ENCODE data around the gene ARHGAP45. TPM values are rescaled to one million over a fixed set of nuclear protein-coding genes. Genes with fewer than 3 reads are reported as not detected.

Gene ARHGAP45, protein sequence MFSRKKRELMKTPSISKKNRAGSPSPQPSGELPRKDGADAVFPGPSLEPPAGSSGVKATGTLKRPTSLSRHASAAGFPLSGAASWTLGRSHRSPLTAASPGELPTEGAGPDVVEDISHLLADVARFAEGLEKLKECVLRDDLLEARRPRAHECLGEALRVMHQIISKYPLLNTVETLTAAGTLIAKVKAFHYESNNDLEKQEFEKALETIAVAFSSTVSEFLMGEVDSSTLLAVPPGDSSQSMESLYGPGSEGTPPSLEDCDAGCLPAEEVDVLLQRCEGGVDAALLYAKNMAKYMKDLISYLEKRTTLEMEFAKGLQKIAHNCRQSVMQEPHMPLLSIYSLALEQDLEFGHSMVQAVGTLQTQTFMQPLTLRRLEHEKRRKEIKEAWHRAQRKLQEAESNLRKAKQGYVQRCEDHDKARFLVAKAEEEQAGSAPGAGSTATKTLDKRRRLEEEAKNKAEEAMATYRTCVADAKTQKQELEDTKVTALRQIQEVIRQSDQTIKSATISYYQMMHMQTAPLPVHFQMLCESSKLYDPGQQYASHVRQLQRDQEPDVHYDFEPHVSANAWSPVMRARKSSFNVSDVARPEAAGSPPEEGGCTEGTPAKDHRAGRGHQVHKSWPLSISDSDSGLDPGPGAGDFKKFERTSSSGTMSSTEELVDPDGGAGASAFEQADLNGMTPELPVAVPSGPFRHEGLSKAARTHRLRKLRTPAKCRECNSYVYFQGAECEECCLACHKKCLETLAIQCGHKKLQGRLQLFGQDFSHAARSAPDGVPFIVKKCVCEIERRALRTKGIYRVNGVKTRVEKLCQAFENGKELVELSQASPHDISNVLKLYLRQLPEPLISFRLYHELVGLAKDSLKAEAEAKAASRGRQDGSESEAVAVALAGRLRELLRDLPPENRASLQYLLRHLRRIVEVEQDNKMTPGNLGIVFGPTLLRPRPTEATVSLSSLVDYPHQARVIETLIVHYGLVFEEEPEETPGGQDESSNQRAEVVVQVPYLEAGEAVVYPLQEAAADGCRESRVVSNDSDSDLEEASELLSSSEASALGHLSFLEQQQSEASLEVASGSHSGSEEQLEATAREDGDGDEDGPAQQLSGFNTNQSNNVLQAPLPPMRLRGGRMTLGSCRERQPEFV
- 0.57 to 1.6 TPM (median 1.0 TPM) in 3 replicates for total RNA-seq
- long read RNA-seq, full-length matches to known transcripts = 3 of 4 reads
- long read RNA-seq, partial matches to known transcripts = 0 of 4 reads
- long read RNA-seq, other reads (novel, unspliced or antisense) = 1 of 4 reads

DNA sequence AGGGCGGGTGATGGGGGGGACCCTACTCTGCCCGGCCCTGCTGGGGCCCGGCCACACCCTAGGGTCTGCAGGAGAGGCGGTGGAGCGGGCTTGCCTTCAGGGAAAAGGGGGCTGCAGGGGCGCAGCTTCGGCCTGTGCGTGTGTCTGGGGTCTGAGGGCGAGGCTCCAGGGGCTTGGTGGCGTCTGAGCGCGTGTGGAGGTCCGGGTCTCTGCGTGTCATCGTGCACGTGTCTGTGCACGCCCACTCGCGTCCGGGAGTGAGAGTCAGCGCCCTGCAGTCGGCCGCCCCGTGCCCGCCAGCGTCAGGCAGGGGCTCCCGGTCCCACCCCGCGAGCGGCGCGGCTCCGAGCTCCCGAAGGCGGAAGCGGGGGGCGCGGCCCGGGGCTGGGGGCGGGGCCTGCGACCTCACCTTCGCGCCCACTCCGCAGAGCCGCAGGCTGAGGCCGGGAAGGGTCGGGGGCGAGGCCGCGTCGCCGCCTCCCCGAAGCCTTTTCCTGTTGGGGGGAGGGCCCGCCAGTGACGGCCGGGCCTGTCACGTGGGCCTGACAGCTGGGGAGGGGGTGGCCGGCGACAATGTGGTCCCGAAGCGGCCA, at the start of gene ARHGAP45:
Gene ARHGAP45 (plus strand): TSS at position 420 of the 593 bp plus-strand sequence. CDS start 239 bp downstream, outside the sequence.
- TF ChIP-seq CTCF (IDR thresholded peaks at IDR 0.05) = no peak
- Mint-ChIP-seq H3K9me3 (ENCODE audit: low read depth) (no peaks in the 10 kb centered on the region), H3K4me3 (ENCODE audit: unreplicated experiment) (peak within 1 kb of the TSS; percentile 45), H3K27ac (ENCODE audit: unreplicated experiment) (no peak within 1 kb of the TSS), H3K4me1 (ENCODE audit: low read depth) (peaks cover 6% of the 10 kb centered on the region), H3K27me3 (ENCODE audit: low read depth) (peaks cover 18% of the 10 kb centered on the region), H3K36me3 (ENCODE audit: low read depth) (no peaks in the 10 kb centered on the region)
- no peak for DNase-seq (ENCODE audit: low spot score)

DNA sequence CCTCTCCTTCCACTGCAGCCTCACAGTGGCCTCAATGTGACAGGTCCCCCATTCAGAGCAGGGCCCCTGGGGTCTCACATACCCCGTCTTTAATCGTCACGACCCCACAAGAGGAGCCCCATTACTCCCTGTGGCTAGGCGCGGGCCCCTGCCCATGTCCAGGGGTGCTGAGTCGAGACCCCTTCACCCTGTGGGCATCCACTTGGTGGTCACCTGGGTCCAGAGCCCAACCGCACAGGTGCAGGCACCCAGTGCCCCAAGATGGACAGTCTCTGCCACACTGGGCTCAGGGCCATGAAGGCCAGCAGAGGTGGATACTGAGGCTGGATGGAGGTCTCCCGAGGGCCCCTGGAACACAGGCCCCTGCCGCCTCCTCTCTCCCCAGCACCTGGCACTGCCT, 49.1 kb upstream of the ARHGAP45 start:
- no peak for DNase-seq (ENCODE audit: low spot score)
- Mint-ChIP-seq H3K27me3 (ENCODE audit: low read depth) (no peaks in the 10 kb centered on the region), H3K4me3 (ENCODE audit: unreplicated experiment) (no peak overlapping the region), H3K27ac (ENCODE audit: unreplicated experiment) (peak overlapping the region; percentile 96), H3K36me3 (ENCODE audit: low read depth) (no peaks in the 10 kb centered on the region), H3K9me3 (ENCODE audit: low read depth) (no peaks in the 10 kb centered on the region), H3K4me1 (ENCODE audit: low read depth) (peaks cover 53% of the 10 kb centered on the region)
- no peak for TF ChIP-seq CTCF (IDR thresholded peaks at IDR 0.05)

DNA sequence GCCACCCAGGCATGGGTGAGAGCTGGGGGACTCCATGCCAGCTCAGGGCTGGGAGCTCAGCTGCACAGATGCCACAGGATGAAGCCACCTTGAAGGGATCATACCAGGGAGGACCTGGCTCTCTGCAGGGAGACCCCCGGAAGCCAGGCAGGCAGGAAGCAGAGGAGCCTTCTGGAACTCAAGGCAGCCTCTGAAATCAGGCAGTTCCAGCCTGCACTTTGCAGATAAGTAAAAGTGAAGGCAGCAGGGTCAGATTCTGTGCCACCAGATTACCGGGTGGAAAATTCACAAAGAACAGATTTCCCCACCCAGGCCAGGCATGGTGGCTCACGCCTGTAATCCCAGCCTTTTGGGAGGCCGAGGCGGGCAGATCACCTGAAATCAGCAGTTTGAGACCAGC, 48.6 kb upstream of the ARHGAP45 start:
- Mint-ChIP-seq H3K27me3 (ENCODE audit: low read depth) (no peaks in the 10 kb centered on the region), H3K27ac (ENCODE audit: unreplicated experiment) (no peak overlapping the region), H3K4me3 (ENCODE audit: unreplicated experiment) (no peak overlapping the region), H3K36me3 (ENCODE audit: low read depth) (no peaks in the 10 kb centered on the region), H3K9me3 (ENCODE audit: low read depth) (no peaks in the 10 kb centered on the region), H3K4me1 (ENCODE audit: low read depth) (peaks cover 53% of the 10 kb centered on the region)
- no peak for TF ChIP-seq CTCF (IDR thresholded peaks at IDR 0.05)
- DNase-seq (ENCODE audit: low spot score) = no peak

DNA sequence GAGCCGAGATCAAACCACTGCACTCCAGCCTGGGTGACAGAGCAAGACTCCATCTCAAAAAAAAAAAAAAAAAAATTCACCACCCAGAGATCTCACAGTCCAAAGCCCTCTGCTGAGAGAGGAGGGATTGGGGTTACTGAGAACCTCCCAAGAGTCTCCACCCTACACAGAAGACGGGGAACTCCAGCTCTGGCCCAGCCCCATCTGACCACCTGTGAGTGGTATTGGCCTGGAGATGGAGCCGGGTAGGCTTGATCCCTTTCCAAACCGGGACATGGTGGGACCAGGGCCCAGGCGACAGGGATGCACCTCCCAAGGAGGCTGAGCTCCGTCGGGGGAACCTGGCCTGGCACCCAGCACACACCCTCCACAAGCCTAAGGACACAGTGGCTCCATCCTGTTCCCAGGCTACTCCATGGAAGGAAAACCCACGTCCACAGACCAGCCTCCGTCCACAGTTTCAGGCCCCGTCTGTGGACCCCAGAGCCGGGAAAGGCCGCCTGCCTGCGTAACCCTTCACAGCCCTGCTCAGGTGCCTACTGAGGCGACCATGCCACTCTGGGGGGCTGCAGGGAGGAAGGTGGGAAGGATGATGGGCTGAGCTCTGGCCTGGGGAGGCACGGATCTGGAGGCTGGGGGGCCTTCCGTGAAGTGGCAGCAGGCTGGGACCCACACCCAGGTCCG, 47.9 kb upstream of the ARHGAP45 start:
- no peak for DNase-seq (ENCODE audit: low spot score)
- no peak for TF ChIP-seq CTCF (IDR thresholded peaks at IDR 0.05)
- Mint-ChIP-seq H3K27me3 (ENCODE audit: low read depth) (no peaks in the 10 kb centered on the region), H3K36me3 (ENCODE audit: low read depth) (no peaks in the 10 kb centered on the region), H3K4me3 (ENCODE audit: unreplicated experiment) (peak overlapping the region; percentile 83), H3K4me1 (ENCODE audit: low read depth) (peaks cover 53% of the 10 kb centered on the region), H3K27ac (ENCODE audit: unreplicated experiment) (peak overlapping the region; percentile 63), H3K9me3 (ENCODE audit: low read depth) (no peaks in the 10 kb centered on the region)

Data from chondrocyte (in vitro differentiated cells).